ENCODE data around the gene PRR23E.

- no peak for TF ChIP-seq CTCF (IDR thresholded peaks at IDR 0.05; ENCODE audit: poor library complexity, severe bottlenecking)
- no peak for TF ChIP-seq TAF1 (IDR thresholded peaks at IDR 0.05; ENCODE audit: low read depth)
- TF ChIP-seq MXI1 (conservative IDR thresholded peaks at IDR 0.05; ENCODE audit: poor library complexity, severe bottlenecking) = no peak
- TF ChIP-seq EZH2 (IDR thresholded peaks at IDR 0.05; ENCODE audit: borderline replicate concordance, insufficient read depth, low read length, poor library complexity, severe bottlenecking) = no peak
- no peak for TF ChIP-seq POLR2AphosphoS5 (IDR thresholded peaks at IDR 0.05)
- no peak for TF ChIP-seq EP300 (conservative IDR thresholded peaks at IDR 0.05; ENCODE audit: poor library complexity, severe bottlenecking)
- TF ChIP-seq REST (IDR thresholded peaks at IDR 0.05; ENCODE audit: borderline replicate concordance) = no peak
Observed at GRCh38 chr3:127196002-127196401, 3.1 kb downstream of the PRR23E start.
